ENCODE data around the gene NMUR1. TPM values are rescaled to one million over a fixed set of nuclear protein-coding genes. Genes with fewer than 3 reads are reported as not detected.
A peak's percentile ranks its signal among the peaks of the same experiment; 100 is the strongest.

Gene NMUR1
- total and polyA plus RNA-seq, 8 donors: 0.14 to 0.92 (median 0.23) TPM; not detected in 4

- Histone ChIP-seq H3K9me3 (no peaks in the 10 kb centered on the region), H3K27me3 (no peaks in the 10 kb centered on the region), H3K4me3 (peak overlapping the region; percentile 61 to 69 (median 64)), H3K36me3 (no peaks in the 10 kb centered on the region), H3K4me1 (peaks cover 0 to 12% (median 3%) of the 10 kb centered on the region in 4 donors), H3K27ac (peak overlapping the region; percentile 79 to 93 (median 87))
- 10 to 19% (median 15%) methylated on average over 7 of the region's 7 CpGs for WGBS, 5 donors
- DNase-seq: no peak
- TF ChIP-seq POLR2AphosphoS5 (IDR thresholded peaks at IDR 0.05): no peak
- TF ChIP-seq EP300 (IDR thresholded peaks at IDR 0.05): no peak
- no peak for TF ChIP-seq POLR2A (IDR thresholded peaks at IDR 0.05)
- TF ChIP-seq CTCF (IDR thresholded peaks at IDR 0.05): no peak
- intact Hi-C loops (cut with DNase I; ENCODE audit: low total_unique reads): no loop called here
These were observed 16.5 kb downstream of the NMUR1 start for GRCh38 chr2:231513746-231514224.

GRCh38 chr2:231512222-231512621 lies 18.0 kb downstream of the NMUR1 start:
- DNase-seq: peak in 1 of 2 donors; percentile 62

GRCh38 chr2:231503766-231504165 lies 26.5 kb downstream of the NMUR1 start:
- 65 to 76% (median 67%) methylated on average over 3 of the region's 3 CpGs for WGBS, 5 donors
- H3K36me3 ChIP-seq: peaks cover 0 to 9% (median 0%) of the 10 kb centered on the region in 4 donors
- no peak overlapping the region for H3K4me3 ChIP-seq
- H3K27me3 ChIP-seq: no peaks in the 10 kb centered on the region
- H3K4me1 ChIP-seq: no peaks in the 10 kb centered on the region
- TF ChIP-seq CTCF (IDR thresholded peaks at IDR 0.05) (no peak), POLR2A (IDR thresholded peaks at IDR 0.05) (no peak), EP300 (IDR thresholded peaks at IDR 0.05) (no peak), POLR2AphosphoS5 (IDR thresholded peaks at IDR 0.05) (no peak)
- no peaks in the 10 kb centered on the region for H3K9me3 ChIP-seq
- DNase-seq: no peak
- intact Hi-C loops (cut with DNase I; ENCODE audit: low total_unique reads): no loop called here
- no peak overlapping the region for H3K27ac ChIP-seq

More at GRCh38 chr2:231512222-231512621, 18.0 kb downstream of the NMUR1 start:
- Histone ChIP-seq H3K4me1 (peaks cover 0 to 12% (median 3%) of the 10 kb centered on the region in 4 donors), H3K36me3 (no peaks in the 10 kb centered on the region), H3K9me3 (no peaks in the 10 kb centered on the region), H3K27ac (no peak overlapping the region), H3K27me3 (no peaks in the 10 kb centered on the region), H3K4me3 (no peak overlapping the region)
- WGBS, 5 donors: 46 to 75% (median 59%) methylated on average over 5 of the region's 5 CpGs
- intact Hi-C loops (cut with DNase I; ENCODE audit: low total_unique reads): no loop called here
- TF ChIP-seq POLR2AphosphoS5 (IDR thresholded peaks at IDR 0.05) (no peak), EP300 (IDR thresholded peaks at IDR 0.05) (no peak), POLR2A (IDR thresholded peaks at IDR 0.05) (no peak), CTCF (IDR thresholded peaks at IDR 0.05) (no peak)

- TF ChIP-seq POLR2AphosphoS5 (IDR thresholded peaks at IDR 0.05): no peak
- no peak for TF ChIP-seq EP300 (IDR thresholded peaks at IDR 0.05)
- TF ChIP-seq POLR2A (IDR thresholded peaks at IDR 0.05): no peak
- no peak for TF ChIP-seq CTCF (IDR thresholded peaks at IDR 0.05)
- H3K4me3 ChIP-seq: no peak overlapping the region
- peaks cover 0 to 9% (median 0%) of the 10 kb centered on the region in 4 donors for H3K36me3 ChIP-seq
- H3K9me3 ChIP-seq: no peaks in the 10 kb centered on the region
- no peaks in the 10 kb centered on the region for H3K4me1 ChIP-seq
- no peak overlapping the region for H3K27ac ChIP-seq
- DNase-seq: no peak
- no peaks in the 10 kb centered on the region for H3K27me3 ChIP-seq
- intact Hi-C loops (cut with DNase I; ENCODE audit: low total_unique reads): no loop called here
These were observed 27.6 kb downstream of the NMUR1 start for GRCh38 chr2:231502596-231502995.

Measured in stomach (tissue), 9 donors.